Stomach (tissue), 9 donors: ENCODE data around the gene VAMP3. TPM values are rescaled to one million over a fixed set of nuclear protein-coding genes. Genes with fewer than 3 reads are reported as not detected.

Experiments used
- DNase-seq, 2 donors: peaks; one replicate each; pipeline versions ENCODE4 v3.0.0 to v3.0.0-alpha.2; 2013 to 2019
- H3K27ac ChIP-seq, 5 donors: fragments of 200-600 bp in 4 of 5; sonication (generic) in 4 of 5; one replicate each; pipeline ENCODE4 v1.5.1; 2013 to 2019; ENCODE audit warnings: mild to moderate bottlenecking in 1 of 5, moderate library complexity in 1 of 5
- H3K27me3 ChIP-seq, 3 donors: fragments of 200-600 bp; sonication (generic); one replicate each; pipeline ENCODE4 v1.5.1; 2017 to 2019; ENCODE audit warnings: mixed run types in 1 of 3
- H3K36me3 ChIP-seq, 4 donors: fragments of 200-600 bp; sonication (generic); 1 replicate in 3 of 4; 2 replicates in 1 of 4; pipeline ENCODE4 v1.5.1; 2016 to 2019
- H3K4me1 ChIP-seq, 4 donors: fragments of 200-600 bp; sonication (generic); one replicate each; pipeline ENCODE4 v1.5.1; 2016 to 2019
- H3K4me3 ChIP-seq, 4 donors: fragments of 200-600 bp; sonication (generic) in 3 of 4; one replicate each; pipeline ENCODE4 v1.5.1; 2016 to 2019; ENCODE audit warnings: mild to moderate bottlenecking in 1 of 4
- H3K9me3 ChIP-seq, 4 donors: fragments of 200-600 bp; sonication (generic); one replicate each; pipeline ENCODE4 v1.5.1; 2016 to 2019
- EP300 ChIP-seq: sonication (generic); formaldehyde crosslinking; IDR thresholded peaks from one replicate; pipeline ENCODE4 v1.6.1; 2017; ENCODE audit warnings: antibody characterized with exemption
- POLR2A ChIP-seq, 4 donors: fragments of 450-650 bp; IDR thresholded peaks; one replicate each; pipeline ENCODE4 v1.6.1; 2016; ENCODE audit warnings: antibody characterized with exemption in 4 of 4, control low read depth in 2 of 4, mild to moderate bottlenecking in 1 of 4, moderate library complexity in 1 of 4
- POLR2AphosphoS5 ChIP-seq, 3 donors: sonication (generic); formaldehyde crosslinking; IDR thresholded peaks; one replicate each; pipeline ENCODE4 v1.6.1; 2016; ENCODE audit warnings: antibody characterized with exemption in 3 of 3
- WGBS, 5 donors: extraction: QIAGEN DNeasy Blood & Tissue Kit in 3 of 5; methylation state at CpG; one replicate each; pipeline versions ENCODE4 v1.1.5 to v1.1.7; 2013 to 2018; 5-methylcytosine and 5-hydroxymethylcytosine counted together
- intact Hi-C: fragments of 100-400 bp; cut with DNase I; formaldehyde crosslinking; loops from one replicate; pipeline ENCODE4 v1.15.1; 2023; ENCODE audit warnings: low total_unique reads
- polyA plus RNA-seq, 3 donors: library from polyadenylated mRNA; stranded (reverse); fragments of 200-250 nt; gene quantifications; one replicate each; pipeline ENCODE4 v1.2.3, GENCODE V29; 2013
- total RNA-seq, 5 donors: library from RNA; depleted of rRNA; stranded (reverse); fragments of >200 nt; gene quantifications; one replicate each; pipeline versions ENCODE4 v1.1.0 to v1.2.3, GENCODE V29; 2014 to 2016
- TF ChIP-seq, protein P1 (sequence below), 7 experiments: fragments of 450-650 bp in 4 of 7; fragments of 200-600 bp in 3 of 7; sonication (generic) in 3 of 7; IDR thresholded peaks; one replicate each; pipeline ENCODE4 v1.5.1; 2016 to 2019; ENCODE audit warnings: antibody characterized with exemption in 7 of 7, control low read depth in 2 of 7, mild to moderate bottlenecking in 1 of 7
- donor health status: healthy with polysubstance abuse.
- donor health status: Bipolar disorder and iron deficiency.
- donor health status: healthy.

The VAMP3 gene
- total and polyA plus RNA-seq, 8 donors = 20.9 to 133 (median 82.8) TPM

DNA sequence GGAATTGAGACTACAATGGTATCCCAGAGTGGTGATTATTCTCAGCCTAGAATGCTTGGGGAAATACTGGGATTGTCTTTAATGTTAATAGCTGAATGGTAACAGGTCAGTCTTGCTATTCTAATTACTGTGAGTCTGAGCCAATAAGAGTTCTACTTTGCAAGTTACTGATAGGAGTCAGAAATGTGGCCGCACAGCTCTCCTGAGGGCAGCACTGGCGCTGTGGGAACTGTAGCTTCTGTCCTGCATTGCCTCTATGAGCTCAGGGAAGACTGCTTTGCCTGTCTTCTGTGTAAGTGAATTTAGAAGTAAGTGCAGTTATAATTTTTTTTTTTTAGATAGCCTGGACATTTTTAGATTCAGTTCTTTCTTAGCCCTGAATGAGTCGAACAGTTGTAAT is 10.0 kb upstream of the VAMP3 start:
- intact Hi-C loops = no loop called here
- WGBS, 5 donors = 30 to 64% (median 38%) methylated on average over 3 of the region's 3 CpGs
- no peaks in the 10 kb centered on the region for H3K9me3 ChIP-seq
- peak in 1 of 2 donors; percentile 40 for DNase-seq
- peaks cover 0 to 12% (median 4%) of the 10 kb centered on the region in 4 donors for H3K4me1 ChIP-seq
- H3K27me3 ChIP-seq = no peaks in the 10 kb centered on the region
- no peaks in the 10 kb centered on the region for H3K36me3 ChIP-seq
- no peak overlapping the region for H3K4me3 ChIP-seq
- peak overlapping the region in 3 of 5 donors; percentile 7 to 74 (median 15) for H3K27ac ChIP-seq
- TF ChIP-seq, protein P1, sequence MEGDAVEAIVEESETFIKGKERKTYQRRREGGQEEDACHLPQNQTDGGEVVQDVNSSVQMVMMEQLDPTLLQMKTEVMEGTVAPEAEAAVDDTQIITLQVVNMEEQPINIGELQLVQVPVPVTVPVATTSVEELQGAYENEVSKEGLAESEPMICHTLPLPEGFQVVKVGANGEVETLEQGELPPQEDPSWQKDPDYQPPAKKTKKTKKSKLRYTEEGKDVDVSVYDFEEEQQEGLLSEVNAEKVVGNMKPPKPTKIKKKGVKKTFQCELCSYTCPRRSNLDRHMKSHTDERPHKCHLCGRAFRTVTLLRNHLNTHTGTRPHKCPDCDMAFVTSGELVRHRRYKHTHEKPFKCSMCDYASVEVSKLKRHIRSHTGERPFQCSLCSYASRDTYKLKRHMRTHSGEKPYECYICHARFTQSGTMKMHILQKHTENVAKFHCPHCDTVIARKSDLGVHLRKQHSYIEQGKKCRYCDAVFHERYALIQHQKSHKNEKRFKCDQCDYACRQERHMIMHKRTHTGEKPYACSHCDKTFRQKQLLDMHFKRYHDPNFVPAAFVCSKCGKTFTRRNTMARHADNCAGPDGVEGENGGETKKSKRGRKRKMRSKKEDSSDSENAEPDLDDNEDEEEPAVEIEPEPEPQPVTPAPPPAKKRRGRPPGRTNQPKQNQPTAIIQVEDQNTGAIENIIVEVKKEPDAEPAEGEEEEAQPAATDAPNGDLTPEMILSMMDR (IDR thresholded peaks at IDR 0.05) = no peak
- TF ChIP-seq POLR2A (IDR thresholded peaks at IDR 0.05) (no peak), EP300 (no peak), POLR2AphosphoS5 (IDR thresholded peaks at IDR 0.05) (no peak)

GRCh38 chr1:7767176-7767575 is 3.9 kb upstream of the VAMP3 start:
- H3K9me3 ChIP-seq = no peaks in the 10 kb centered on the region
- no peaks in the 10 kb centered on the region for H3K27me3 ChIP-seq
- peaks cover 4 to 28% (median 13%) of the 10 kb centered on the region in 4 donors for H3K4me1 ChIP-seq
- DNase-seq = no peak
- TF ChIP-seq EP300 (no peak), POLR2A (IDR thresholded peaks at IDR 0.05) (no peak), POLR2AphosphoS5 (IDR thresholded peaks at IDR 0.05) (no peak)
- TF ChIP-seq, protein P1 (IDR thresholded peaks at IDR 0.05) = no peak
- H3K36me3 ChIP-seq = no peaks in the 10 kb centered on the region
- H3K27ac ChIP-seq = peak overlapping the region in 3 of 5 donors; percentile 29 to 56 (median 41)
- intact Hi-C loops = no loop called here
- WGBS, 5 donors = 26 to 52% (median 37%) methylated on average over 4 of the region's 4 CpGs
- H3K4me3 ChIP-seq = no peak overlapping the region

DNA sequence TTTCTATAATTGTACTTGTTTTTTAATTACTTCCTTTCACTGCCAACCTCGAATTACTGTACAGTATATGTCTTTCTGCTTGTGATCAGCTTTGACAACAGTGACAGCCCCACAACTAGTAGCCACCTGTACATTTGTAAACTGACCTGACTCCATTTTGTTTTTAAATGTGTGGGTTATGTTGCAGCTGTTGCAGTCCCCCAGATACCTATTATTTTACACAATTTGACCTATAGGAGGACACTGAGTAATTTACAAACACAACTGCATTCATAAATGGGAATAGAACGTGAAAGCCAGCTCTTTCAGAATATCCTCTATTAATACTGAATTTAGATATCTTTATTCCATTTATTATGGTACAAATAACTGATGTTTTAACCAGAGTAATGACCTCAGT is 2.5 kb upstream of the VAMP3 start:
- TF ChIP-seq POLR2A (IDR thresholded peaks at IDR 0.05) (no peak), POLR2AphosphoS5 (IDR thresholded peaks at IDR 0.05) (no peak), EP300 (no peak)
- TF ChIP-seq, protein P1 (IDR thresholded peaks at IDR 0.05) = no peak
- H3K27ac ChIP-seq = no peak overlapping the region
- H3K4me3 ChIP-seq = no peak overlapping the region
- WGBS, 5 donors = 48 to 60% (median 56%) methylated on average over 2 of the region's 2 CpGs
- H3K9me3 ChIP-seq = no peaks in the 10 kb centered on the region
- intact Hi-C loops = no loop called here
- H3K27me3 ChIP-seq = no peaks in the 10 kb centered on the region
- peaks cover 12 to 42% (median 26%) of the 10 kb centered on the region in 4 donors for H3K4me1 ChIP-seq
- no peak for DNase-seq
- peaks cover 0 to 10% (median 8%) of the 10 kb centered on the region in 4 donors for H3K36me3 ChIP-seq

GRCh38 chr1:7769673-7770412 is 1.3 kb upstream of the VAMP3 start:
- Histone ChIP-seq H3K4me3 (no peak overlapping the region), H3K27ac (peak overlapping the region in 3 of 5 donors; percentile 95 to 98 (median 98)), H3K27me3 (no peaks in the 10 kb centered on the region), H3K36me3 (peaks cover 0 to 21% (median 18%) of the 10 kb centered on the region in 4 donors), H3K4me1 (peaks cover 12 to 48% (median 29%) of the 10 kb centered on the region in 4 donors), H3K9me3 (no peaks in the 10 kb centered on the region)
- TF ChIP-seq POLR2AphosphoS5 (IDR thresholded peaks at IDR 0.05) = no peak
- TF ChIP-seq EP300 = no peak
- no peak for TF ChIP-seq POLR2A (IDR thresholded peaks at IDR 0.05)
- TF ChIP-seq, protein P1 (IDR thresholded peaks at IDR 0.05) = no peak
- DNase-seq = no peak
- intact Hi-C loops = no loop called here
- 90 to 93% (median 92%) methylated on average over 12 of the region's 12 CpGs for WGBS, 5 donors
